ENCODE results near the gene ZNF384. TPM values are rescaled to one million over a fixed set of nuclear protein-coding genes. Genes with fewer than 3 reads are reported as not detected.

ZNF384 gene
- total RNA-seq, 2 experiments from 2014 or later: 69.5 to 78.1 TPM

DNA sequence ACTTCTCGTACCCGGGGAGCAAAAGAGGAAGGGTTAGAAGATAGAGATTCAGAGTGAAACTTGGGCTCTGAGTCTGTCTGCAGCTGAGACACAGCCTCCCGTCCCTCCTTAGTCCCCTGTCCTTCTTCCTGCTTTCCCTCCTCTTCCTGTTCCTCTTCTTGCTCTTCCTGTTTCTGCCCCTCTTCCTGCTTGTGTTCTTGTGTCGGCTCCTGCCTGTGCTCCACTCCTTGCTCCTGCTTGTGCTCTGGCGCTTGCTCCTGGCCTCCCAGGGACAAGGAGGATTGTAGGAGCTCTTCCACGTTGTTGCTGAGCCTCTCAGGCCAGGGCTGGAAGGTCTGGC lies 44.9 kb downstream of the ZNF384 start:
- Mint-ChIP-seq H3K4me3 (no peak overlapping the region), H3K27ac (no peak overlapping the region), H3K27me3 (peaks cover 18% of the 10 kb centered on the region), H3K36me3 (ENCODE audit: low read depth) (peaks cover 30% of the 10 kb centered on the region), H3K4me1 (peaks cover 12% of the 10 kb centered on the region), H3K9me3 (peaks cover 29% of the 10 kb centered on the region)
- ChIA-PET CTCF (interaction anchor here (0.9 to 1.1 kb wide), 2 partner anchors 12 to 40 kb away, joined by 3 to 4 read pairs; no protein-coding TSS in a partner anchor), POLR2A (interaction anchor here (1.3 to 2.2 kb wide), 2 partner anchors 9 to 13 kb away, joined by 4 to 8 read pairs; partner anchors contain the start of gene LPAR5)
- no peak for DNase-seq

DNA sequence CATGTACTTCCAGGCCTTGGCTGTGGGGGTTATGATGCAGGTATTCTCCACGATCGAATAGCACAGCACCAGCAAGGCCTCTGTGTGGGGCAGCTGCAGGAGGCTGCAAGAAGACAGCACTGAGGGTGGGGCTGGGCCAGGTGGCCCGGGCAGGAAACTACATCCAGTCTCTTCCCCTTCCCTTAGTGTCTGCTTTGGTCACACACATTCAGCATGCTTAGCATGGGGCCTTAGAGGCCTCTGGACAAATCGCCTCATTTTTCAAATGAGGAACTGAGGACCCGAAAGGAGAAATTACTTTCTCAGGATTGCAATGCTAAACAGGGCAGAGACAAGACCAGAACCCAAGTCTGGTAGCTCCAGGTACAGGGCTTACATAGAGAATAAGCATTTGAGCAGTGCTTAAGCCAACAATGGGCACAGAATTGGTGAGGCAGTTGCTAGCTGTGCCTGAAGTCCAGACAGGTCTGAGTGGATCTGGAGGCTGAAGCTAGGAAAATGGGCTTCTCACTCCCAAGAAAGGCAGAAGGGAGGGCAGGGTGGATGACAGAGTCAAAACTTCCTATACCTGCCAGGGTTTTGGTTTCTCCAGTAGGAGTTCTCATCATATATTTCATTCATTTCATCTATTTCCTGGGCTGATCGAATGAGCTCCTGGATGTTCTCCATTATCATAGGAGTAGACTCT lies 45.5 kb downstream of the ZNF384 start:
- Mint-ChIP-seq H3K9me3 (peaks cover 29% of the 10 kb centered on the region), H3K4me3 (no peak overlapping the region), H3K27me3 (peaks cover 18% of the 10 kb centered on the region), H3K27ac (no peak overlapping the region), H3K36me3 (ENCODE audit: low read depth) (peaks cover 30% of the 10 kb centered on the region), H3K4me1 (peaks cover 12% of the 10 kb centered on the region)
- DNase-seq: no peak
- POLR2A ChIA-PET: interaction anchor here (1.3 to 2.2 kb wide), 2 partner anchors 8 to 12 kb away, joined by 4 to 8 read pairs; partner anchors contain the start of gene LPAR5
- CTCF ChIA-PET: interaction anchor here (0.9 to 1.1 kb wide), 2 partner anchors 12 to 41 kb away, joined by 3 to 4 read pairs; no protein-coding TSS in a partner anchor

DNA sequence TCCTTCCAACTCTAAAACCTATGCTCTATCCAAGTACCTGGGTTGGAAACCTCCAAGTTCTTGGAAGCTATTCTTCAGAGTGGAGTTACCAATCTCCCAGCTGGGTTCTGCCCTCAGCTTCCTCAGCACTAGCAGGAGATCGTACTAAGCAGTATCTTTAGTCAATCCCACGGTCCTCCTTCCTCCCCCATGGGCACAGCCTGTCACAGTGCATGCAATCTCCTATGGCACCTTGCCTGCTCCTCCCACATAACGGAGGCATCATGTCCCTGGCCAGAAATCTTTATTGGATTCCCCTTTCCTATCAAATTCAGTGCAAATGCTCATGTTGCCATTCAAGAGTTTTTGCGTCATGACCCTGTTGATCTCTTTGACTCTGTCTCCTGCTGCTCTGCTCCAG lies 48.0 kb downstream of the ZNF384 start:
- ChIA-PET POLR2A (interaction anchor here (1.2 kb wide), 1 partner anchor 9 kb away, joined by 4 read pairs; no protein-coding TSS in a partner anchor), CTCF (interaction anchor here (0.6 to 2.9 kb wide), 4 partner anchors 11 to 184 kb away, joined by 3 to 8 read pairs (median 4); no protein-coding TSS in a partner anchor)
- Mint-ChIP-seq H3K27ac (no peak overlapping the region), H3K9me3 (peaks cover 29% of the 10 kb centered on the region), H3K4me3 (no peak overlapping the region), H3K36me3 (ENCODE audit: low read depth) (peaks cover 15% of the 10 kb centered on the region), H3K27me3 (peaks cover 19% of the 10 kb centered on the region), H3K4me1 (peaks cover 8% of the 10 kb centered on the region)
- DNase-seq: no peak

DNA sequence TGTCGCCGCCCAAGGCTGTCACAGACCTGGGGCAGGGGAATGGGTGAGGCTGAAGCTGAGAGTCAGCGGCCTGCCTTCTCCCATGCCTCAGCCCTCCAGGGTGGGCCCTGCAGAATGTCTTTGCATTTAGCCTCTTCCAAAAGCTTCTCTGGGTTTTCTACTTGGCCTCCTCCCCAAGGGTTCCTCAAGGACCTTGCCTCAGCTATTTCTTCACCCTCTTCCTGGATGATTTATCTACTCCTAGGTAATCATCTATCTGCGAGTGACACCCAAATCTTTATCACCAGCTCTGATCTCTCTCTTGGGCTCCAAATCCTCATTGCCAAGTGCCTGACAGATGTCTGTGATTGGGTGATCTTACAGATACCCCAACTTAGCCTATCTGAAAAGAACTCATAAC lies 48.7 kb downstream of the ZNF384 start:
- H3K36me3 Mint-ChIP-seq (ENCODE audit: low read depth): peaks cover 15% of the 10 kb centered on the region
- H3K4me1 Mint-ChIP-seq: peaks cover 15% of the 10 kb centered on the region
- peaks cover 29% of the 10 kb centered on the region for H3K9me3 Mint-ChIP-seq
- no peak overlapping the region for H3K4me3 Mint-ChIP-seq
- H3K27me3 Mint-ChIP-seq: peaks cover 19% of the 10 kb centered on the region
- ChIA-PET CTCF (interaction anchor here (1.4 to 2.9 kb wide), 2 partner anchors 10 to 20 kb away, joined by 4 to 8 read pairs; no protein-coding TSS in a partner anchor), POLR2A (interaction anchor here (1.2 kb wide), 1 partner anchor 9 kb away, joined by 4 read pairs; no protein-coding TSS in a partner anchor)
- DNase-seq: no peak
- no peak overlapping the region for H3K27ac Mint-ChIP-seq

DNA sequence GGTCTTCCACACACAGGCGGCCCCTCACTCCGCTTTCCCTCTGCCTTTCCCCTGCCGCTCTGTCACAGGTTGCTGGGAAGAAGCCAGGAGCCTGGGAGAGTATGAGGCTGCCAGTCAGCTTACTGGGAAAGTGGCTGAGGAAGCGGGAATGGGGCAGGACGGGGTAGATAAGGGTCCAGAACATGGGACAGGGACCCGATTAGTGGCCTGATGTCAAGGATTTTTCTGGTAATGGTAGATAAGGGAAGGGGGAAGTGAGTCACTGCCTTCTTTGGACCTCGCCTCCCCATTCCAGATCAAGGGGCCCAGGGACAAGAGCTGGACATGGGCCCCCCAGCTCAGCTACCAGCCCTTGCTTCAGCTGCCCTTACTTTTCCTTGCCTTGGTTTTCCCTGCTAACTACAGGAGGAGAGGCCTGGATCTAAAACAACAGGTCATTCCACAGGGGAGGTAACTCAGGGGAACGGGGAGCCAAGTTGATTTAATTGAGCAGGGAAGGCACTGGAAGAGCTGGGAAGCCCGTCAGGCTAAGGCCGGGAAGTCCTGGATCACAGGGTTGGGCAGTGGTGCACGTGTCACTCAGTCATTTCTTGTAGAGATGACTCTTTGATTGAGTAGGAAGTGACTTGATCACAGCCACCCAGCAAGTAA lies 49.9 kb downstream of the ZNF384 start:
- DNase-seq: no peak
- Mint-ChIP-seq H3K9me3 (peaks cover 18% of the 10 kb centered on the region), H3K27ac (no peak overlapping the region), H3K36me3 (ENCODE audit: low read depth) (peaks cover 9% of the 10 kb centered on the region), H3K4me1 (peaks cover 21% of the 10 kb centered on the region), H3K27me3 (peaks cover 19% of the 10 kb centered on the region), H3K4me3 (no peak overlapping the region)
- ChIA-PET POLR2A (no interaction called here), CTCF (interaction anchor here (1.4 to 2.9 kb wide), 2 partner anchors 9 to 19 kb away, joined by 4 to 8 read pairs; no protein-coding TSS in a partner anchor)

DNA sequence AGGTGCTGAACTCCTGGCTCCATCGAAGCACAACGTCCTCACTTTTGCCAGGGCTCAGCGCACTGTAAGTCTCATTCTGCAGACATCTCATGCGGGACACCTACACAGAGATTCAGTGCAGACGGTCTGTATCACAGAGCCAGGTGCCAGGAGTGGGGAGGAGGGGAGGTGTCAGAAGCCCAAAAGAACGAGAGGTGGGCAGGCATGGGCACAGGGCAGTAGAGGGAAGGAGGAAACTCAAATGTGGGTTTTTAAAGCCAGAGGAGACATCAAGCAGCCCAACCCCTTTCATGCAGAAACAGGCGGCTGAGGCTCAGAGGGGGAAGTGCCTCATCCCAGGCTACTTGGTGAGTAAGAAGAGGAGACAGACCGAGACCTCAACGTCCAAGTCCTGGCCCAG lies 50.9 kb downstream of the ZNF384 start:
- POLR2A ChIA-PET: no interaction called here
- Mint-ChIP-seq H3K4me1 (peaks cover 22% of the 10 kb centered on the region), H3K4me3 (no peak overlapping the region), H3K27ac (no peak overlapping the region), H3K36me3 (ENCODE audit: low read depth) (peaks cover 3% of the 10 kb centered on the region), H3K27me3 (peaks cover 19% of the 10 kb centered on the region), H3K9me3 (peaks cover 9% of the 10 kb centered on the region)
- CTCF ChIA-PET: no interaction called here
- no peak for DNase-seq

DNA sequence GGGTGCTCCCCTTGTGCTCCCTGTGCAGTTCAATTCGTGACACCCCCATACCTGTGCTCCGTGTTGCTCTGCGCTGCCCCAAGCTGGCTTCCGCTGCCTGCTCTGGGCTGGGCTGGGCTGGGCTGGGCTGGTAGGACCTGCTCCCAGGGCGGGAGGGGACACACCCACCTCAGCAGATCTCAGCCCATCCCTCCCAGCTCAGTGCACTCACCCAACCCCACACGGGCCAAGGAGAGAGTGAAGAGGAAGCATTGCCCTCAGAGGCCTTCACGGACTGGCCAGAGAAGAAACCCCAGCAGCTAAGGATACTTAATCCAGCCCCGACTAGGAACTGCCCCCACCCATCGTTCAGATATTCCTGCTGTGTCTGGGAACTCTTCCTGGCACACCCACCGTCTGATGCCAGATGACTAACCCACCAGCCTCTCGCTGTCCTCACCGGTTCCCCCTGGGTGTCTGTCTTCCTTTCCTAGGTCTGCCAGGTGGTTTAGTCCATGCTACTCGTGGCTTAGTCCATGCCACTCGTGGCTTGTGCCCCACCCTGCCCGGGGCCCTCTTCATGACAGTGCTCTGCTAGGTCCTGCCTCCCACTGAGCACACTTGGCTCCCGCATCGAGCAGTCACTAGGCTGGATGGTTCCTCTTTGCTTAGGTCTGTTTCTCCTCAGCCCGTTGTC lies 53.2 kb downstream of the ZNF384 start, which contains the start of gene LPAR5:
Gene LPAR5, minus strand, starts transcription at position 104 of the 676 bp plus-strand sequence. CDS start 14,711 bp downstream, outside the sequence.
- H3K4me1 Mint-ChIP-seq: peaks cover 45% of the 10 kb centered on the region
- peak within 1 kb of the TSS; percentile 70 for H3K27ac Mint-ChIP-seq
- DNase-seq: peak; percentile 46
- ChIA-PET POLR2A (interaction anchor here (1.2 to 3.5 kb wide), 3 partner anchors 8 to 53 kb away, joined by 4 to 13 read pairs (median 4); partner anchors contain the start of gene ZNF384), CTCF (interaction anchor here (1.1 kb wide), 1 partner anchor 130 kb away, joined by 3 read pairs; the partner anchor contains the start of gene PTMS)
- H3K4me3 Mint-ChIP-seq: peak within 1 kb of the TSS; percentile 68
- no peaks in the 10 kb centered on the region for H3K9me3 Mint-ChIP-seq
- no peaks in the 10 kb centered on the region for H3K36me3 Mint-ChIP-seq (ENCODE audit: low read depth)
- H3K27me3 Mint-ChIP-seq: peaks cover 2% of the 10 kb centered on the region

DNA sequence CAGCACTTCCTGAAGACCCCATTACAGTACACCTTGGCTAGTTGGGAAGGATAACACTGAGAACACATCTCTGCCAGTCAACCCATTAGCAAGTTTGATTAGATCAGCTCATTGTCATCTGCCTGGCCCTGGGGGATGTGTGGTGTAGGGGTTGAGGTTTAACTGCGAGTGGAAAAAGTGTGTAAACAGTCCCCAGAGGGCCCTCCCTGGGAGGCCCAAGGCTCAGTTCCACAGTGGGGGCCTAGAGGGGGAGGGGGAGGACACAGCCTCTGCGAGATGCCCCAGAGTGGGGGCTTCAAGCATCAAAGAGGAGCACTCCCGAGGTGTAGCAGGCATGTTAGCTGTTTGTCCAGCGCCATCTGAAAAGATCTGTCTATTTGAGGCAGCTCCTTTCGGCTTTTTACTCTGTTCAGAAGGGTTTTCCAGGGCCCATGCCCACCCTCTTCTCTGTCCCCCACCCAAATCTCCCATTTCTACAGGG lies 53.8 kb downstream of the ZNF384 start:
- H3K4me1 Mint-ChIP-seq: peaks cover 50% of the 10 kb centered on the region

DNA sequence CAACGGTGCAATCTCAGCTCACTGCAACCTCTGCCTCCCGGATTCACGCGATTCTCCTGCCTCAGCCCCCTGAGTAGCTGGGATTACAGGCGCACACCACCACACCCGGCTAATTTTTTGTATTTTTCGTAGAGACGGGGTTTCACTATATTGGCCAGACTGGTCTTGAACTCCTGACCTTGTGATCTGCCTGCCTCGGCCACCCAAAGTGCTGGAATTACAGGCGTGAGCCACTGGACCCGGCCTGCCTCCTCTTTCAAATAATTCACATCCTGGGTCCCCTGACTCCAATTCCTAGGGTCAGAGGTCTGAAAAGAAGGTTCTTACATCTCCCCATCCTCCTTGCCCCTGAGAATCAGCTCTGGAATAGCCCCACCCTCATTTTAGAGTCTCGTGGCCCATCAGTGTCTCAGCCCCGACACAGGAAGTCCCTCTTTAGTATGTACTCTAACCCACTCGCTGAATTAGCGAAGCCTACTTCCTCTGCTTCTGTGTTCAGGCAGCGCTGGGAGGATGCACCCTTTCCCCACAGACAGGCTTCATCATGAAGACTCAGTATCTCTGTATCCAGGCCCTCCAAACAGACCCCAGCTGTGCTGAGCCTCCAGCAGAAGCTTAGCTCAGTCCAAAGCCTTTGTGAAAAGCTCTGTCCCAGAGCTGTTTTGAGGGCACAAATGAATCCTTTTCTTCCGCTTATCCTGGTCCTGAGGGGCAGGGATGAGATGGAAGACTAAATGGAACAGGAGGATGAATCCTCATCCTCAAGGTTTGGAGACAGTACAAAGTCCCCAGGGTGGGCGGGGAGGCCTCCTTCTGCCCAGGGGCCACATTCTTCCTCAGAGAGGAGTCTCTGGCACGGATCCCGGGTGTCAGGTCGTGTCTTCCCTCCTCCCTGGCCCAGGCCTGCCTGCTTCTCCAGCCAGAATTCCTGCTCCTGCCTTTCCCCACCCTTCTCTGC lies 56.9 kb downstream of the ZNF384 start:
- H3K27ac Mint-ChIP-seq: peak overlapping the region; percentile 91
- no peaks in the 10 kb centered on the region for H3K27me3 Mint-ChIP-seq
- no peaks in the 10 kb centered on the region for H3K9me3 Mint-ChIP-seq
- ChIA-PET POLR2A (interaction anchor here (0.8 to 2.3 kb wide), 14 partner anchors 8 to 386 kb away, joined by 3 to 16 read pairs (median 4); partner anchors contain the start of genes ACRBP, COPS7A, LPCAT3 and NOP2), CTCF (interaction anchor here (0.6 to 5.8 kb wide), 8 partner anchors 12 to 367 kb away, joined by 3 to 34 read pairs (median 4); partner anchors contain the start of genes MLF2 and ZNF384)
- peaks cover 59% of the 10 kb centered on the region for H3K4me1 Mint-ChIP-seq
- no peaks in the 10 kb centered on the region for H3K36me3 Mint-ChIP-seq (ENCODE audit: low read depth)
- peak; percentile 64 for DNase-seq
- H3K4me3 Mint-ChIP-seq: peak overlapping the region; percentile 58

More for the DNA sequence above, 53.8 kb downstream of the ZNF384 start:
- no peaks in the 10 kb centered on the region for H3K36me3 Mint-ChIP-seq (ENCODE audit: low read depth)
- ChIA-PET CTCF (interaction anchor here (0.6 to 1.1 kb wide), 3 partner anchors 29 to 131 kb away, joined by 3 to 4 read pairs (median 3); partner anchors contain the start of gene PTMS), POLR2A (interaction anchor here (1.2 to 3.5 kb wide), 5 partner anchors 8 to 216 kb away, joined by 4 to 13 read pairs (median 4); partner anchors contain the start of genes CDCA3, USP5 and ZNF384)
- no peaks in the 10 kb centered on the region for H3K9me3 Mint-ChIP-seq
- H3K27ac Mint-ChIP-seq: peak overlapping the region; percentile 70
- H3K27me3 Mint-ChIP-seq: peaks cover 2% of the 10 kb centered on the region
- peak; percentile 57 for DNase-seq
- H3K4me3 Mint-ChIP-seq: peak overlapping the region; percentile 68

DNA sequence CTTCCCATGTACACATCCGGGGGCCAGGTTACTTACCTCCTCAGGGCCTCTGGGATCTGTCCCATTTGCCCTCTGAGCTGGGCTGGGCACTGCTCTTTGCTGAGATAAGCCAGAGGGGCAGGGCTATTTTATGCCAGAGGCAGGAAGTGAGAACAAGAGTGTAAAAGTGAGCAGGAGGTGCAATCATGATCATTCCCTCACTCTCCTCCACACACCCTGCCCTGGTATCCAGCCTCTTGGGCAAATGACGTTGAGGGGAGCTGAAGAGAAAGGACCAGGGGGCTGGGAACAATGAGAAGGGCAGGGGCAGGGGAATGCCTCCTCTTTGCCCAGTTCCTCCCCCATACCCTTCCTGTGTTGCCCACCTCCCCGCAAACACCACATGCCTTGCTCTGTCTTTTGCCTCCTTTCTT lies 57.6 kb downstream of the ZNF384 start:
- DNase-seq: peak; percentile 20
- Mint-ChIP-seq H3K4me1 (peaks cover 63% of the 10 kb centered on the region), H3K4me3 (peak overlapping the region; percentile 58), H3K36me3 (ENCODE audit: low read depth) (peaks cover 1% of the 10 kb centered on the region), H3K9me3 (no peaks in the 10 kb centered on the region), H3K27me3 (no peaks in the 10 kb centered on the region), H3K27ac (peak overlapping the region; percentile 91)
- ChIA-PET CTCF (interaction anchor here (0.6 to 5.8 kb wide), 8 partner anchors 12 to 368 kb away, joined by 3 to 34 read pairs (median 4); partner anchors contain the start of genes MLF2 and ZNF384), POLR2A (interaction anchor here (1.1 to 2.3 kb wide), 13 partner anchors 9 to 387 kb away, joined by 3 to 16 read pairs (median 4); partner anchors contain the start of genes LPCAT3, NOP2, SPSB2 and ZNF384)

DNA sequence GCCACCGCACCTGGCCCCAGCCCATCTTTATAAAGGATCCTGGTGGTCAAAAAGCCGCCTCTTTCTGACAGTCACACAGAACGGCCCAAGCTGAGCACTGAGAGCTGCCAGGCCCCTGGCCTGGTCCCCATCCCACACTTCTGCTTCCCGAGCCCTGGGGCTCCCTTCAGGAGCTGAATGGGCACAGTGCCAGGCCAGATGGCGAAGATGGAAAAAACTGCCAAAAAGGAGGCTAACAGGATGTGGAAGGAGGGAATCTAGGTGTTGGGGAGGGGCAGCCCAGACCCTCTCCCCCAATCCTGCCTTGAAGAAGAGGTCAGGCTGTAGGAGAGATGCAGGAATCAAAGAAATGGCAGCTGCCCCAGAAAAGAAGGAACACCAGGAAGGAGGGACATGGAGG lies 58.4 kb downstream of the ZNF384 start:
- peaks cover 5% of the 10 kb centered on the region for H3K36me3 Mint-ChIP-seq (ENCODE audit: low read depth)
- no peak for DNase-seq
- H3K9me3 Mint-ChIP-seq: no peaks in the 10 kb centered on the region
- ChIA-PET POLR2A (interaction anchor here (1.4 to 2.3 kb wide), 9 partner anchors 10 to 388 kb away, joined by 3 to 16 read pairs (median 4); partner anchors contain the start of genes LPCAT3, NOP2 and ZNF384), CTCF (interaction anchor here (1.2 to 5.8 kb wide), 2 partner anchors 10 to 11 kb away, joined by 4 to 34 read pairs; no protein-coding TSS in a partner anchor)
- peak overlapping the region; percentile 58 for H3K4me3 Mint-ChIP-seq
- no peaks in the 10 kb centered on the region for H3K27me3 Mint-ChIP-seq
- peaks cover 58% of the 10 kb centered on the region for H3K4me1 Mint-ChIP-seq
- H3K27ac Mint-ChIP-seq: peak overlapping the region; percentile 91
